CD4-positive, alpha-beta T cell treated with Interleukin-4 for 1 hour (primary cell): ENCODE results near the gene AMN.
"Not testable (repeated sequence)": the region's sequence is repeated elsewhere in the genome, so short reads cannot be mapped to it uniquely, and the experiment has no call there.

ENCODE experiments used
- DNase-seq, 2 donors: peaks; one replicate each; pipeline ENCODE4 v3.0.0-alpha.2; 2020 to 2022

Gene AMN

DNA sequence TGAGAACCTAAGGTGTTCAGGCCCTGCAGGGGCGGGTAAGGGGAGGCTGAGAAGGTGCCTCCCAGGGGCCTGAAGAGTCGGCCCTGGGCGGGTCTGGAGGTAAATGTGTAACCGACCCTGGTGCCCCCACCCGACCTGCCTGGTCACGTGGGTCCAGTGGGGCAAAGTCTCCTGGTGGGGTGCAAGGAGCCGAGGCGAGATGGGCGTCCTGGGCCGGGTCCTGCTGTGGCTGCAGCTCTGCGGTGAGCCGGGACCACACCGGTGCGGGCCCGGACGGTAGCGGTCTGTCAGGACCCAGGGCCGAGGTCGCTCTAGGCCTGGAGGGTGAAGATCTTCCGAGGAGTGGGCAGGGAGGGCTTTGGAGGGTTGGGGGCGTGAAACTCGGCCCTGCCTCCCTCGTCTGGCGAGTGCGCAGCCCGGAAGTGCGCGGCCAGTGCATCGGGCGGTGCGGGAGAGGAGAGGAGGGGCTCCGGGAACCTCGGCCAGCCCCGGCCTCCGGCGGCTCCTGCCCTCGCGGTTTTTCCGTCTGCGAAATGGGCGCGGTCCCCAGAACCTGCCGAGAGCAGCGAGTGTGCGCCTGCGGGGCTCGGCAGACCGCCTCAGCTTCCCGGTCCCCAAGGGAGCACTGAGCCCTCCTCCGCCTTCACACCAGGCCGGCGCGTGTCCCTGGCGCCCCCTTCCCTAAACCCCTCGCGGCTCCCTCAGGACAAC, at the start of gene AMN:
Gene AMN, plus strand, starts transcription at position 174 of the 711 bp plus-strand sequence. Its CDS starts 26 bp downstream, at position 200.
- DNase-seq: no peak

DNA sequence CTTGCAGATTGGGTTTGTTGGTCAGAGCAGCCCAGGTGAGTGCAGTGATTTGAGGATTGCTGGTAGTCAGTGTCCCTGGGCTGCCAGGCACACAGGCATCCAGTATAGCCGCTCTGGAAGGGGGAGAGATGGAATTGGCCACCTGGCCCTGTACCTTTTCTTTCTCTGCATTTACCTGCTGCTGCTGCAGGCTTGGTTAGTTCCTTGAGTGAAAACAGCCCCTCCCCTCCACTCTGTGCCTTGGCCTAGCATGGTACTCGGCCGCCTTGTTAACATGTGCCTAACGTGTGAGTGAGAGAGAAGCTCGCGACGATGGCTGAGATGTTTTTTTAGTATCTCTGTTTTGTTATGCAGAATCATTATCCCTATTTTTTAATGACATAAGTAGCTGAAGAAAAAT, 49.3 kb upstream of the AMN start:
- DNase-seq: no peak

DNA sequence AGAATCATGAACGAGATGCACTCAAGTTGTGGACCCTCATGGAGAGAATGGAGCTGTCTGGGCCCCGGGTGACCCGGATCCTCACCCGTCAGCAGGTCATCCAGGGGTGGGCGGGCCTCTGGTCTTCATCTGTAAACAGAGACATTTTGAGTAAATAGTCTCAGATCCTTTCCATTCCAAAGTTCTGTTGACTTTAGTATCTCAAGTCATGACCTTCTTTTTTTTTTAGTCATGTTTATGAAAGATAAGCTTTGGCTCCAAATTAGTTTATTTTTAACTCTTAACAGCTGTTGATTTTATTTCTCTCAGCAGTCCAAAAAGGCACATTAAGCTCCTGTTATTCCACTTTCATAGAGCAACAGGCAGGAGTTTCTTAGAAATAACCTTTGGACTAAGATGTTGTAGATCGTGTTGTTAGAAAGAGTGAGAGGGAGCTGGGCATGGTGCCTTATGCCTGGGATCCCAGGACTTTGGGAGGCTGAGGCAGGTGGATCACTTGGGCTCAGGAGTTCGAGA, 48.9 kb upstream of the AMN start:
- no peak for DNase-seq

GRCh38 chr14:102875652-102876051, 46.8 kb upstream of the AMN start:
- DNase-seq: no peak

GRCh38 chr14:102877511-102877910, 45.0 kb upstream of the AMN start:
- DNase-seq: not testable (repeated sequence)

GRCh38 chr14:102878174-102878969, 44.1 kb upstream of the AMN start:
- no peak for DNase-seq

GRCh38 chr14:102878970-102879460, 43.4 kb upstream of the AMN start:
- no peak for DNase-seq

DNA sequence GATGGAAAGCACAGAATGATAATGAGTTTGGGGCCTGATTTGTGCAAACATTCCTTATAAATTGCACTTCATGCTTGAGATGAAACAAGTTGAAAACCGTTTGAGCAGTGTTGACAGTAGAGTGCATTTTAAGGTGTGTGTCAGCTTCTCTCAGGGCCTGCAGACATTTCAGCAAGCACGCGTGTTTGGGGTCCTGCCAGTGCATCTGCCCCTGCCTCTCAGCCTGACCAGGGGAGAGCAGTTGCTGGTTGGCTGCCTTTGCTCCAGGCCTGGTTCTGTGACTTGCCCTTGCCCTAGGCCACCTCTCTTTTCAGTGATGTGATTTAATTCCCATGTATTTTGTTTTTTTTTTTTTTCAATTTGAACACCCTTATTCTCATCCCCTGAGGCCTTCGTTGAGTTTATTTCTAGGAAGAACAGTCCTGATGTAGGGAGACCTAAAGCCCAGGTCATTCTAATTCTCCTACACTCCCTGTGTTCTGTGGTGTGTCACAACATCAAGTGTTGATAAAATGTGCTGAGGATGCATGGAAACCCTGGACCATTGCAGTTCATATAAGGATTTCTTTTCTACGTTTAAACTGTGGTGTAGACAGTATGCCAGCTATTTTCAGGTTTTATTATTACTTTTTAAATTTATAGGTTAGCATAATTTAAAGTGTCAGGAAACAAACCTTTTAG, 40.1 kb upstream of the AMN start:
- no peak for DNase-seq

GRCh38 chr14:102883089-102883541, 39.3 kb upstream of the AMN start:
- no peak for DNase-seq

DNA sequence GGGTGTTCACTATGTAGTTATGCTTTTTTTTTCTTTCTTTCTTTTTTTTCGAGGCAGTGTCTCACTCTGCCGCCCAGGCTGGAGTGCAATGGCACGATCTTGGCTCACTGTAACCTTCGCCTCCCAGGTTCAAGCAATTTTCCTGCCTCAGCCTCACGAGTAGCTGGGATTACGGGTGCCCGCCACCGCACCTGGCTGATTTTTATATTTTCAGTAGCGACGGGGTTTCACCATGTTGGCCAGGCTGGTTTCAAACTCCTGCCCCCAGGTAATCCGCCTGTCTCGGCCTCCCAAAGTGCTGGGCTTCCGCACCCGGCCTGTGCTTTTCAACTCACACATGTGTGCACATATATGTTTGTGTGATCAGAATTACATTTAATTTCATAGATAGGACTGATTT, 38.9 kb upstream of the AMN start:
- DNase-seq: no peak

DNA sequence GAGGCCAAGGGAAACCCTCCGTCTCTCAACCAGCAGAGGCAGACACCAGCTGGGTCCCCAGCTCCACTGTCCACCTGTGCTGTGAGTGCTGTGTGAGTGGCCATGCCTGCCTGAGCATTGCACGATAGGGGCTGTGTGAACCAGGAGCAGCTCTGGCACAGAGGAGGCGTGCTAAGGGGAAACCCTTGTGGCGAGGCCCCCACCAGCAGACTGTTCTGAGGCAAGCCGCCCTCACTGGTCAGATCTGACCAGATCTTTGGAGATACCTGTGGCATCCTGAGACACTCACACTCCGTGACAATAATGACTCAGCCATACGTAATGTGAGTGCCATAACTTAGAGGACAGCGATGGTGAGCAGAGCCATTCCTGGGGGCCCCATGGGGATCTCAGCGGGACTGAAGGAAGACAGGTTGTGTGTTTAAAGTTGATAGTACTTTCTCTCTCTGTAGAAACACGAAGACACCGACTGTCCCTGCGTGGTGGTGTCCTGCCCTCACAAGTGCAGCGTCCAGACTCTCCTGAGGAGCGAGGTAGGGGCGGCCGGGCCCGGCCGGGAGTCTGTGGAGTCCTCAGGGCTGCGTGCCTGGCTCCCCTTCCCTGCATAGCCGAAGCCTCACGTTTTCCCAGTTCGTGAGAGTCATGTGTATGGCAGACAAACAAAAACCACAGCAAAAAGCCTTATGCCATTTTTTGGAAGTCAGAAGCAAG, 36.6 kb upstream of the AMN start:
- DNase-seq: no peak

GRCh38 chr14:102888748-102889147, 33.7 kb upstream of the AMN start:
- DNase-seq: no peak

- no peak for DNase-seq
These were observed 32.8 kb upstream of the AMN start for GRCh38 chr14:102889615-102890014.

GRCh38 chr14:102891111-102891510, 31.4 kb upstream of the AMN start:
- DNase-seq: no peak

DNA sequence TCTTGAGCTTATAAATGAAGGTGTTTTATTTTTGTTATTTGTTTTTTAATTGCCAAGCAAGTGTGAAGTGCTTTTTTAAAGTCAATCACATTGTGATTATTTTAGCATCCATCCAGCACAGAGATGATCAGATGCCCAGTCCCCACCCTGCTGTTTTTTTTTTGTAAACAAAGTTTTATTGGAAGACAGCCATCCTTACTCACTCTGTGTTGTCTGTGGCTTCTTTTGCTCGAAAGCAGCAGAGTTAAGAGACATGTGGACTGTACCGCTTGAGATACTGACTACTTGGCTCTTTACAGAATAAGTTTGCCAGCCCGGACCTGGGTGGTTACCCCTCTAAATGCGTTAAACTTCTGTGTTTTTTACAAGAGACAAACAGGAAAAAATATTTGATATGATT, 30.9 kb upstream of the AMN start:
- no peak for DNase-seq

DNA sequence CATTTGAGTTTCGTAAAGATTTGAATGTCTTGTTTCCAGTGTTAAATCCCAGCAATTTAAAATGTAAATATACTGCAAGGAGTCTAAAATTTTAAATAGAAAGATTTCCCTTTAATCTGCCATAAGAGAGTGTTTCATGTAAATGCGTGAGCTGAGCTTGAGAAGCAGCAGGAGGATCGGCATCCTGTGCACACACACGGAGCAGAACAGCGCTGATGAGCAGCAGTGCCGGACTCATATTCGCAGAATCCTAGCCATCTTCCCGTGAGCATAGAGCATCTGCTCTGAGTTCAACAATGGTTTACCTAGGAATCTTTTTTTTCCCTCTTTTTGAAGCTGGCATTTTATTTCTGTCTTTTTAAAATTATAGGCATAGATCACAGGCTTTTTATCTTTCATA, 29.8 kb upstream of the AMN start:
- DNase-seq: no peak

DNA sequence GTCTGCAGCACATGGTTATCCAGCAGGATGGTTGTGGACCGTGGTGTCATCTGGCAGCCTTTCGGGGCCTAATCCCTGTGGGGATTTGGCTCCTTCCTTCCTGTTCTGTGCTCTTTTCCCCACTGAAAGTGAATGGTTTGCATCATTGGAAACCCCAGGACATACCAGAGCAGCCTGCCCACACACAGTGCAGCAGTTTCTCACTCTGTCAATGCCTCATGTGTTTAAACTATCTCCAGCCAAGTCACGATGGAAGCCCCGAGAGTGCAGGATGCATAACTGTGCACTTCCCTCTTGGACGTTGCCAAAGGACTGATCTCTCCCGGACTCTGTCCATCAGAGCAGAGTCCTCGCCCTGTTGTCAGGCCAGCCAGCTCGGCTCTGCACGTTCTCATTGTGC, 29.0 kb upstream of the AMN start:
- no peak for DNase-seq

DNA sequence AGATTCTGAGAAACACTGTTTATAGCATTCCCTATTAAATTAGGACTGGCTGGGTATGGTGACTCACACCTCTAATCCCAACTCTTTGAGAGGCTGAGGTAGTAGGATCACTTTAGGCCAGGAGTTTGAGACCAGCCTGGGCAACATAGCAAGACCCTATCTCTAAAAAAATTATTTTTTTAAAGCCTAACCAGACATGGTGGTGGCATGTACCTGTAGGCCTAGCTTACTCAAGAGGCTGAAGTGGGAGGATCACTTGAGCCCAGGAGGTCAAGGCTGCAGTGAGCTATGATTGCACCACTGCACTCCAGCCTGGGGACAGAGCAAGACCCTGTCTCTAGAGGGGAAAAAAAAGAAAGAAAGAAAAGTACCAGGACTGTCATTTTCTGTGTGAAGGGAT, 25.7 kb upstream of the AMN start:
- DNase-seq: not testable (repeated sequence)

GRCh38 chr14:102897299-102898027, 25.0 kb upstream of the AMN start:
- DNase-seq: no peak

- DNase-seq: no peak
These were observed 24.2 kb upstream of the AMN start for GRCh38 chr14:102898298-102898697.

DNA sequence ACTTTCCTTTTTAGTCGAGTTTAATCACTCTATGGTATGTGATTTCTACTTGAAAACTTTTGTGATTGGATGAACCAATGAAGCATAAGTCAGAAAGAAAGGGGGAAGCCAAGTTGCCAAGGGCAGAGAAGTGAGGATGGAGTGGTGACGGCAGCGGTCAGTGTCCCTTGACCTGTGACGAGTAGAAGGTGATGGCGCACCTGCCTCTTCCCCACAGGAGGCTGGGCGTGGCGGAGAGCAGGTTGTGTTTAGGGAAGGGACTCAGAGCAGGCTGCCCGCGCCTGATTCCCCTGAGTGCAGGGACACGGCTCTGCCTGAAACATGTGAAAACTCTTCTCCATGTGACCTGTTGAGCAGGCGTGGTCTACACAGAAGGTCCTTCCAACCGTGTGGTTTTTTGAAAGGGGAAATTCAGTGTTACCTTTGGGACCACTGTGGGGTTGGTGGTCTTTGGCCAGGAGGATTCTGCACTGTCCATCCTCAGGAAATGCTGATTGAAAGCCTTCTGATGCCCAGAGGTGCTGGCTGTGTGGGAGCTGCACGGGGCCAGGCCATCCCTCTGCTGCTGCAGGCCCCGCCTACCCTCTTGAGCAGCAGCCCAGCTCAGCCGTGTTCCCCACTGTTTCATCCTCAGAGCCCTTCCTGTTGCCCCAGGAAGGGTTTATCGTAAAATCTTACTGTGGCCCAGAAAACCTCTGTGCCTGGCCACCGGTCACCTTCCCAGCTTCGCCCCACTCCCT, 23.5 kb upstream of the AMN start:
- DNase-seq: peak in 1 of 2 donors; percentile 35
